Caco-2 (cell line): ENCODE results near the gene CRYGC. TPM values are rescaled to one million over a fixed set of nuclear protein-coding genes. Genes with fewer than 3 reads are reported as not detected.

Source experiments
- BruUV-seq: library from RNA; stranded (reverse); fragments of 400-500 nt; replicated peaks from 2 replicates; lab custom pipeline; 2021; lab: Mats Ljungman, UMichigan
- CTCF ChIA-PET: fragments of 300-600 bp; sonication (Branson Sonifier 250); formaldehyde crosslinking; loops from one replicate; lab custom pipeline; 2022; ENCODE audit warnings: antibody characterized with exemption; lab: Charles Lee
- POLR2A ChIA-PET: fragments of 300-600 bp; sonication (Branson Sonifier 250); formaldehyde crosslinking; loops from one replicate; lab custom pipeline; 2022; ENCODE audit warnings: antibody characterized with exemption; lab: Charles Lee
- DNase-seq, 2 experiments: peaks; one replicate each; pipeline versions ENCODE4 v3.0.0 to v3.0.0-alpha.2; 2020 to 2022
- H3K27me3 ChIP-seq: replicated peaks from 2 replicates; pipeline ENCODE4 v1.6.0; 2011; ENCODE audit warnings: low read length; ENCODE audit not compliant: control insufficient read depth, insufficient read depth
- H3K36me3 ChIP-seq: 2 replicates; pipeline ENCODE4 v1.5.1; 2011; ENCODE audit warnings: low read length; ENCODE audit not compliant: control insufficient read depth, insufficient read depth
- H3K4me1 ChIP-seq: fragments of 250-450 bp; sonication (Bioruptor Pico); 2 replicates; pipeline ENCODE4 v1.5.1; 2020; ENCODE audit warnings: mild to moderate bottlenecking
- H3K4me3 ChIP-seq: 2 replicates; pipeline ENCODE4 v1.5.1; 2011; ENCODE audit warnings: low read depth, mild to moderate bottlenecking, control low read depth, low read length
- H3K9me3 ChIP-seq: fragments of 250-450 bp; sonication (Bioruptor Pico); 2 replicates; pipeline ENCODE4 v1.5.1; 2020; ENCODE audit warnings: mild to moderate bottlenecking, moderate library complexity
- H3K27ac Mint-ChIP-seq: one replicate; pipeline ENCODE4 v1.8.0; 2022; ENCODE audit warnings: mixed read lengths; ENCODE audit not compliant: unreplicated experiment
- H3K27me3 Mint-ChIP-seq: one replicate; pipeline ENCODE4 v1.8.0; 2022; ENCODE audit warnings: mixed read lengths; ENCODE audit not compliant: insufficient read depth, unreplicated experiment
- H3K36me3 Mint-ChIP-seq: one replicate; pipeline ENCODE4 v1.8.0; 2022; ENCODE audit warnings: mild to moderate bottlenecking, mixed read lengths; ENCODE audit not compliant: insufficient read depth, unreplicated experiment
- H3K4me1 Mint-ChIP-seq: one replicate; pipeline ENCODE4 v1.8.0; 2022; ENCODE audit warnings: low read depth, mixed read lengths; ENCODE audit not compliant: unreplicated experiment
- H3K4me3 Mint-ChIP-seq: one replicate; pipeline ENCODE4 v1.8.0; 2022; ENCODE audit warnings: mild to moderate bottlenecking, moderate library complexity, mixed read lengths; ENCODE audit not compliant: unreplicated experiment
- H3K9me3 Mint-ChIP-seq: one replicate; pipeline ENCODE4 v1.8.0; 2022; ENCODE audit warnings: mixed read lengths; ENCODE audit not compliant: unreplicated experiment
- intact Hi-C: fragments of 100-400 bp; cut with micrococcal nuclease; formaldehyde crosslinking; loops from one replicate; pipeline ENCODE4 v1.10.0; 2022; ENCODE audit not compliant: unreplicated experiment
- total RNA-seq: library from RNA; stranded (reverse); gene quantifications from 2 replicates; pipeline ENCODE4 v1.2.3, GENCODE V29; 2022
- TF ChIP-seq, protein P1 (sequence below), 2 experiments: fragments of 200-600 bp in 1 of 2; IDR thresholded peaks; 1 replicate in 1 of 2; 2 replicates in 1 of 2; pipeline versions ENCODE4 v1.5.1 to v1.8.0; 2011 to 2022; ENCODE audit warnings: antibody characterized with exemption in 1 of 2, control low read depth in 1 of 2, inconsistent platforms in 1 of 2, low read depth in 1 of 2, low read length in 1 of 2, mild to moderate bottlenecking in 1 of 2, moderate library complexity in 1 of 2; ENCODE audit not compliant: insufficient read depth in 1 of 2, severe bottlenecking in 1 of 2, unreplicated experiment in 1 of 2

The CRYGC gene
- total RNA-seq, 1 experiment from 2014 or later = not detected

DNA sequence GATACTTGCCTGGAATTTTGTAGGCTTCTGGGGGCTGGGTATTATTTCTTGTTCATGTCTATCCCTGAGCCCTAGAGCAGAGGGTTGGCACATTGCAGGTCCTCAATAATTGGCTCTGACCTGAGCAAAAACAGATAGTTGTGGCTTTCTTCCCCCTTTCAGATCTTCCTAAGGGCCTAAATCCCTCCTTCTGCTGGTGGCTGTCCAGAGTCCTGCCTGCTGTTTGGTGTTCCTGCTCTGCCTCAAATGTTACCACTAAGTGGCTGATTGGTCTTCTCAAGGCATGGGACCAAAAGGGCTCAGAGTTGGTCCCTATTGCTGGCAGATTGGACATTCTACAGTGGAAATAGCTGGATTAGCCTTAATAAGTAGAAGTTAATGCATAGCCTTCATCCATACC, 17.4 kb upstream of the CRYGC start:
- CTCF ChIA-PET = interaction anchor here (0.7 to 1.3 kb wide), 3 partner anchors 16 to 377 kb away, joined by 3 to 24 read pairs (median 4); partner anchors contain the start of genes CRYGA and FZD5
- POLR2A ChIA-PET = no interaction called here
- no peak overlapping the region for H3K4me3 Mint-ChIP-seq
- Histone ChIP-seq H3K27me3 (no peaks in the 10 kb centered on the region), H3K9me3 (no peaks in the 10 kb centered on the region), H3K4me1 (peaks cover 6% of the 10 kb centered on the region), H3K4me3 (no peak overlapping the region), H3K36me3 (no peaks in the 10 kb centered on the region)
- peaks cover 15% of the 10 kb centered on the region for H3K4me1 Mint-ChIP-seq
- no peaks in the 10 kb centered on the region for H3K27me3 Mint-ChIP-seq
- TF ChIP-seq, protein P1, sequence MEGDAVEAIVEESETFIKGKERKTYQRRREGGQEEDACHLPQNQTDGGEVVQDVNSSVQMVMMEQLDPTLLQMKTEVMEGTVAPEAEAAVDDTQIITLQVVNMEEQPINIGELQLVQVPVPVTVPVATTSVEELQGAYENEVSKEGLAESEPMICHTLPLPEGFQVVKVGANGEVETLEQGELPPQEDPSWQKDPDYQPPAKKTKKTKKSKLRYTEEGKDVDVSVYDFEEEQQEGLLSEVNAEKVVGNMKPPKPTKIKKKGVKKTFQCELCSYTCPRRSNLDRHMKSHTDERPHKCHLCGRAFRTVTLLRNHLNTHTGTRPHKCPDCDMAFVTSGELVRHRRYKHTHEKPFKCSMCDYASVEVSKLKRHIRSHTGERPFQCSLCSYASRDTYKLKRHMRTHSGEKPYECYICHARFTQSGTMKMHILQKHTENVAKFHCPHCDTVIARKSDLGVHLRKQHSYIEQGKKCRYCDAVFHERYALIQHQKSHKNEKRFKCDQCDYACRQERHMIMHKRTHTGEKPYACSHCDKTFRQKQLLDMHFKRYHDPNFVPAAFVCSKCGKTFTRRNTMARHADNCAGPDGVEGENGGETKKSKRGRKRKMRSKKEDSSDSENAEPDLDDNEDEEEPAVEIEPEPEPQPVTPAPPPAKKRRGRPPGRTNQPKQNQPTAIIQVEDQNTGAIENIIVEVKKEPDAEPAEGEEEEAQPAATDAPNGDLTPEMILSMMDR (IDR thresholded peaks at IDR 0.05; ENCODE audit: insufficient read depth in 1 of 2, low read depth in 1 of 2, low read length in 1 of 2, severe bottlenecking in 1 of 2, unreplicated experiment in 1 of 2) = no peak
- BruUV-seq = no TSS peak
- intact Hi-C loops = loop anchor here (1.0 kb wide), 1 partner anchor 45 kb away; no protein-coding TSS in a partner anchor
- H3K36me3 Mint-ChIP-seq = no peaks in the 10 kb centered on the region
- DNase-seq = no peak
- H3K27ac Mint-ChIP-seq = no peak overlapping the region
- peaks cover 10% of the 10 kb centered on the region for H3K9me3 Mint-ChIP-seq

DNA sequence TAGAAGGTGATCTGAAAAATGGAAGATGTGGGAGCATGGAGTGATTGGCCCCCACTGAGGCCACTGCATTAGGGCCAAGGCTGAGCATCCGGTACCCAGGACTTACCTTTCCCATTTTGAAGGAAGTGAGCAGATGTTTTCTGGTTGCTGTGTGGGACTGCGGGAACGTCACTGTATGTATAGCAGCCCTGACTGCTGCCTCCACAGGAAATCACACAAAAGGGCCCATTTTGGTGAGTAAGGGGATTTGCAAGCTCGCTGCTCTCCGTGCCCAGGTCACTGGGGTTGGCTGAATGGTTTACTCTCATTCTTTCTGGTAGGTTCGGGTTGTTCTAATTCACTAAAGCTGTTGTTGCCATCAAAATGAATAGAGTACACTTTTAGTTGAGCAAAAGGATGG, 16.4 kb upstream of the CRYGC start, which contains the start of gene CRYGB:
TSS of gene CRYGB (minus strand) at position 153 of the 400 bp plus-strand sequence. CDS start at position 115, 38 bp downstream.
- Mint-ChIP-seq H3K36me3 (no peaks in the 10 kb centered on the region), H3K9me3 (peaks cover 9% of the 10 kb centered on the region), H3K27me3 (no peaks in the 10 kb centered on the region), H3K4me3 (no peak within 1 kb of the TSS), H3K4me1 (peaks cover 15% of the 10 kb centered on the region), H3K27ac (peak within 1 kb of the TSS; percentile 49)
- H3K36me3 ChIP-seq = no peaks in the 10 kb centered on the region
- no peaks in the 10 kb centered on the region for H3K27me3 ChIP-seq
- no peak for DNase-seq
- H3K9me3 ChIP-seq = no peaks in the 10 kb centered on the region; the same call in 1 of the 2 replicates
- ChIA-PET CTCF (interaction anchor here (0.7 kb wide), 1 partner anchor 17 kb away, joined by 4 read pairs; the partner anchor contains the start of gene CRYGA), POLR2A (no interaction called here)
- TF ChIP-seq, protein P1 (IDR thresholded peaks at IDR 0.05; ENCODE audit: insufficient read depth in 1 of 2, low read depth in 1 of 2, low read length in 1 of 2, severe bottlenecking in 1 of 2, unreplicated experiment in 1 of 2) = no peak
- H3K4me1 ChIP-seq = peaks cover 6% of the 10 kb centered on the region
- no peak within 1 kb of the TSS for H3K4me3 ChIP-seq
- no TSS peak for BruUV-seq
- intact Hi-C loops = no loop called here

DNA sequence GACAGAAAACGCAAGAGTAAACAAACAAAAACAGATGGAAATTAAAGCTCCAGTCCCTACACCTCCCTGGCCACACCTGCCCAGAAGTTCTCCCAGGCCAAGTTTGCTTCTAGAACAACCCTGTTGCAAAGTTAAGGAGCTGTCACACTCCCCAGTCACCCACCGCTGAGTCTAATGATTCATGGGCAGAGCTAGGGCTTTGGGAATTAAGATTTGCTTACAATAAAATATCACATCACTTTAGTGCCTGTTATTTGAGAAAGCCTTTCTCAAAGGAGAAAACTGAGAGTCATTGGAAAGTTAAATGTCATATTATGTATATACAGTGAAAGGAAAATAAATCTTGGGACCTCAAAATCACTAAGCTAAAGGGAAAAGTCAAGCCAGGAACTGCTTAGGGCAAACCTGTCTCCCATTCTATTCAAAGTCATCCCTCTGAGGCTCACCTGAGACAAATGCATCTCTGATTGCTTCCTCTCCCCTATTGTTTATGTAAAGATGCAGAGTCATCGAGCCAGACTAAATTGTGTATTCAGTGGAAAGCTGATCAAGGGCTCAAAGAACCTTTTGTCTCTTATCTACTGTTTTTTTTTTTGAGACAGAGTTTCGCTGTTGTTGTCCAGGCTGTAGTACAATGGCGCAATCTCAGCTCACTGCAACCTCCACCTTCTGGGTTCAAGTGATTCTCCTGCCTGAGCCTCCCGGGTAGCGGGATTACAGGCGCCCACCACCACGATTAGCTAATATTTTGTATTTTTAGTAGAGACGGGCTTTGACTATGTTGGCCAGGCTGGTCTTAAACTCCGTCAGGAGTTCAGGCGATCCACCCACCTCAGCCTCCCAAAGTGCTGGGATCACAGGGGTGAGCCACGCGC, 13.5 kb upstream of the CRYGC start:
- no peaks in the 10 kb centered on the region for H3K27me3 ChIP-seq
- CTCF ChIA-PET = interaction anchor here (1.3 kb wide), 1 partner anchor 32 kb away, joined by 4 read pairs; no protein-coding TSS in a partner anchor
- Mint-ChIP-seq H3K36me3 (no peaks in the 10 kb centered on the region), H3K4me3 (no peak overlapping the region), H3K4me1 (peaks cover 15% of the 10 kb centered on the region), H3K27me3 (no peaks in the 10 kb centered on the region), H3K27ac (no peak overlapping the region), H3K9me3 (peaks cover 2% of the 10 kb centered on the region)
- DNase-seq = no peak
- TF ChIP-seq, protein P1 (IDR thresholded peaks at IDR 0.05; ENCODE audit: insufficient read depth in 1 of 2, low read depth in 1 of 2, low read length in 1 of 2, severe bottlenecking in 1 of 2, unreplicated experiment in 1 of 2) = no peak
- no peaks in the 10 kb centered on the region for H3K36me3 ChIP-seq
- peaks cover 6% of the 10 kb centered on the region for H3K4me1 ChIP-seq
- H3K4me3 ChIP-seq = no peak overlapping the region
- BruUV-seq = no TSS peak
- H3K9me3 ChIP-seq = peaks cover under 1% of the 10 kb centered on the region; the same call in 1 of the 2 replicates
- POLR2A ChIA-PET = interaction anchor here (0.8 kb wide), 1 partner anchor 41 kb away, joined by 3 read pairs; no protein-coding TSS in a partner anchor
- intact Hi-C loops = loop anchor here (2.0 kb wide), 1 partner anchor 24 kb away; no protein-coding TSS in a partner anchor
